Measurements from ENCODE around the gene DNAJC13.
"Not testable (repeated sequence)": the region's sequence is repeated elsewhere in the genome, so short reads cannot be mapped to it uniquely, and the experiment has no call there.

DNAJC13 gene

DNA sequence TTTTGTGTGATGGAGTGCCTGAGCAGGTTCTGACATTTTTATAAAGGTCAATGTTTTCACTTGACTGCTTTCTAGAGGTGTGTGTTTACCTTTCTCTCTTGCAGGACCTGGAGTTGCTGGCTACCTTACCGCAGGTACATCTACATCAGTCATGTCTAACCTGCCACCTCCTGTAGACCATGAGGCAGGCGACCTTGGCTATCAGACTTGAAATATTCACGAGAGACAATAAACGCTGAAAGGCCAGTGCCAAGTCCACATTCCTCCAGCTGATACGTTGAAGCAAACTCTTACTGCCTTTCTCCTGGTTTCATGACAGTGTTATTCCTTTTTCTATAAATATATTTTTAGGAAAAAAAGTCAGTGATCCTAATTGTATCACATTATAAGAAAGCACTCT, 120.8 kb downstream of the DNAJC13 start:
- no peak for DNase-seq (ENCODE audit: low read depth in 2 of 2, low spot score in 1 of 2)

DNA sequence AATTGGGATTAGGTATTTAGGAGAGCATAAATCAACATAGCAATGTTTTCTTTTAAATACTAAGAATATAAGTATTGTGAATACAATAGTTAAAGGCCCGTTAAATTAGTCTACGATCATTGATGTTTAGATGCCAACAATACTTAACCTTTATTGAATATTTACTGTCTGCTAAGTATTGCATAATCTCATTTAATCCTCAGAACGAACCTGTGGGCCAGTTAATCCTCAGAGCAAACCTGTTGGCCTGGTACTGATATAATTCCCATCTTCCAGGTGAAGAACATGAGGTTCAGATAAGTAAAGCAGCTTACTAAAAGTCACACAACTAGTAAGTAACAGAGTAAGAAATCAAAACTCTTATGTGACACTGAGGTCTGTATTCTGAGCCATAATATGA, 122.4 kb downstream of the DNAJC13 start:
- DNase-seq (ENCODE audit: low read depth in 2 of 2, low spot score in 1 of 2), result no peak

DNA sequence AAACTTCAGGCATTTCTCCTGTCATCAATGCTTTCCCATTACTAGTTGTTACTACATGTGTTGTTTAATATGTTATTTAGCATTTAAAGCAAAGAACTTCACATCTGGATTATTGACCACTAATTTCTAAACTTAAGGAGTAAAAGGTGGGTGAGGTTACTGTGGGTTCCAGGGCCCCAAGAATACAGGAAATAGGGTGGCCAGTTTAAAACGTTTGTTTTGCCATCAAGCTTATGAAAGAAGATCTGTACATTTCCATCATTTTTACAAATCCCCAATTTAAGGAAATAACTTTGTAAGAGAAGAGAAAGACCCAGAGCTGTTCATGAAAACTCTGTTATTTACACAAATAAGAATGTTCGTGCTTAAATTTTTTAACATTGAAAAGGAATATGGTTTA, 125.3 kb downstream of the DNAJC13 start:
- DNase-seq (ENCODE audit: low read depth in 2 of 2, low spot score in 1 of 2), result no peak

DNA sequence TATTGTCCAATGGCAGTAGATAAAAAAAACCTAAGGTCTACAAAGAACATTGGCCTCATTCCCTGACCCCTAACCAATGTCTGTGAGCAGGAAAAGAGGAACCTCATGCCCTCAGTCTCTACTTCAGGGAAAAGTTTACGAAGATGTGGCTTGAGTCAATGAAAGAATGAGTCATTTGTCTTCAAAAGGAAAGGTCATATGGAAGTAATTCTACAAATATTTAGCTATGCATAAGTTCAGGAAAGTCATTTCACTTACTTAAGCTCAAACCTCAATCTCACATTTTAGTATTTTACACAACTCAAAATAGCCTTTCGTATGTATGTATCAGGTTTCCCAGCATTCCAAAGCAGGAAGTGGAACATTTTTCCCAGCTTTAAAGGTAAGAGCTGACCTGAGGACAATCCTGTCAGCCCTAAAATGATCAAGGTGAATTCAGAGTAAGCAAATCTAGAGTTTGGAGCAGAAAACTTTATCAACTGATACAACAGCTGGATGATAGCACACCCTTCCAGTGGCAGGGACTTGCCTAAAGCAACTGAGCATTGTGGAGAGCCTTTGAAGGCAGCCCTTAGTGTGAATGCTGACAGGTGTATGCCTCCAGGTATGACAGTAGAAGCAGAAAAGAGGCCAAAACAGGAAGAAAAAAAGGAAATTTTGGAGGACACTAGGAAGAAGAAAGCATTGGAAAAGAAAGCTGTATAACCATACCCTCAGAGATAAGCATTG, 125.9 kb downstream of the DNAJC13 start:
- DNase-seq (ENCODE audit: low read depth in 2 of 2, low spot score in 1 of 2), result no peak

DNA sequence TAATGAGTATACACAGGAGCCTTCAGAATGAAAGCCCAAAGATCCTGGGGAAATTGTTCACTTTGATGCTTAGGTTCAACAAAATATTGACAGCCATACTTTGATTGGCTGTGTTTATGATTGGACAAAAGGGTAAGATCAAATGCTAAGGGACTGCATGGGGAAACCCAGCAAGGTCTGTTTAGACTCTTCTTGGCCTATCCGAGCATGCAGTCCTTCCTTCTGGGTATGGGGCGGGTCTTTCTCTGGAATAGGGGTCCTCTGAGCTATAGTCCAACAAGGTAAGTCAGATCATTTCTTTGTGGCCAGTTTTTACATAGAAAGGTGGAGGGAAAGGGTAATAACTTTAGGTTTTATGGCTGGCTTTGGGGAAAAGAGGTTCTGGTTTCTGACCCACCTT, 126.8 kb downstream of the DNAJC13 start:
- DNase-seq (ENCODE audit: low read depth in 2 of 2, low spot score in 1 of 2), result no peak

DNA sequence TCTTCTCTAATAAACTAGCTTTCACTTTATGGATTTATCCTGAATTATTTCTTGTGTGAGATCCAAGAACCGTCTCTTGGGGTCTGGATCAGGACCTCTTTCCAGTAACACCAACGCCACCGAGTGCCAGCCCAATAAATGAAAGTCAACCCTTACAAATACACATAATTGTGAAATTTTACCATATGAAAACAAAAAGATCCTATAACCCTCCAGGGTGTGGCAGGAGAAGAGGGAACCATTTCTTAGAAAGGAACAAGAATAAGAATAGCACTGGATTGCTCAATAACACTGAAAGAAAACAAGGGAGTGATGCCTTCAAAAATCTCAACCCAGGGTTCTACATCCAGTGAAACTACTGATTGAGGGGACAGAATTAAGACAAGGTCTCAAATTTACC, 128.2 kb downstream of the DNAJC13 start:
- no peak for DNase-seq (ENCODE audit: low read depth in 2 of 2, low spot score in 1 of 2)

DNA sequence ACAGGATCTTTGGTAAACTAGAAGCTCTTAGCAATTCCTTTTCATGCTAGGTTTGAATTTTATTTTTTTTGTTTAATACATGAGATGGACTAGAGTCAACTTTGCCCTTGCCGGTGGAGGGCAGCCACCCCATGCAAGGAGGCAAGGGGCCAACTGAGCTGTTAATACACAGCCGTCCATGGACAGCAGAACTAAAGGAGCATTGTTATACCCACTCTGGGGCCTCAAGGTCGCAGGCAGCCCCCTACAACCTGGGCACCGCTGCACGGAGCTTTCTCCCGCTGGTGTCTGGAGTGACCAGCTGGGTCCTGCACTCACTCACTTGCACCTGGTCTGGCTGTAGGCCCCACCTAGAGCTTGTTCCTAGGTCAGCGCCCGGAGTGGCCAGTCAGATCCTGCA, 131.9 kb downstream of the DNAJC13 start:
- no peak for DNase-seq (ENCODE audit: low read depth in 2 of 2, low spot score in 1 of 2)

DNA sequence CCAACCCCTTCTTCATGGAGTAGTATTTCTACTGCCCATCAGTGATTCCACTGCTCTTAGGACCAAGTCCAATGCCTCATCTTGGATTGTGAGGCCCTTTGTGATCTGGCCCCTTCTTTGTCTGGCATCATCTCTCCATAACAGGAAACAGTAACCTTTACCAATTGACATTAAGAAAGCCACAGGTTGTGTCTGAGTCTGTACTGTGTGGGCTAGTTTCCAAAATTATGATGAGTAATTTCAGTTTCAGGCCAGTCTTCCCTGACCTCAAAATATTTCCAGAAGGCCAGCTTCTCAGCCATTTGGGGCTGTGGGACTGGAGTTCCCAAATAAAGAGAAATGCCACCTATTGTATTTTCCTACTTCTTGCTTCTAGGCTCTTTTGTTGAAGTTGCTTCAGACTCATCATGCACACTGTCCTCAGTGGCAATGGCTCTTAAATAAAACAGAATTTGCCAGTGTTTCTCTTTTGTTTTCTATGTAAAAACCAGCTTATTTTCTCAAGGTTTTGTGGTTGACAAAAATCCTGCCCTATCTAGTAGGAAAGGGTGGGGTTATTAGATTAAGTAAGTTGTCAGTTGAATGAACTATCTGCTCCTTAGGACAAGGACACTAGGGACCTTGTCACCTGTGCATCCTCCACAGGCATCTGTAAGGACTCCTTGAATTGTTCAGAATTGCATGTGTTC, 132.7 kb downstream of the DNAJC13 start:
- DNase-seq (ENCODE audit: low read depth in 2 of 2, low spot score in 1 of 2), result no peak

DNA sequence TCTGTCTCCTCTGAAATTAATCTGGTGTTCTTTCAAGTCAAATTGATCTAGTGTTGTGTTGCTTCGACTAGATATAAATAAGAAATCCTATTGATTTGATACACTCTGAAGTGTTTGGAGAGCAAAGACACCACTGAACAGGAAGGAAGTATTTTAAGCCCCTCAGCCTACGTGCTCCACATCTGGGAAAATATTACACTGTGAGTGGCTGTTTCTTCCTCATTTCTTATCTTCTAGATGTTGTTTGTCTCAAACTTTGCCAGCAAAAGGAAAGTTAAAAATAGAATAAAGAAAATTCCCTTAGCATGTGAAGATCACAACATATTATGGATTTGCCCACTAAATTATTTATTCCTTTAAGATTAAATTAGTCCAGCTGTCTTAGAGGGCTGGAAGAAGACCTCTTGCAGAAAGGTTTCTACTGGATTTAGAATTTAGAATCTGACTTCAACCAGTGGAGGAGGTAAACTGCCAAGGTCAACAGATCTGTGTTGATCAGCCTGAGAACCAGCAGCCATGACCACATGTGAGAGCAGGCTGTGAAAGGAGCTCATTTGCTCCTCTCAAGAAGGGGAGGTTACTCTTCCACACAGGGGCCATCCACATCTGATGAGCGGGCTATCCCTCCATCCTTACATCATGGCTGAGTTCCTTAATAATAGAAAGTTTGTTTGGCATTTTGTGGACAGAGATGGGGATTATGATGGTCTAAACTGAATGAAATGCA, 133.4 kb downstream of the DNAJC13 start:
- DNase-seq (ENCODE audit: low read depth in 2 of 2, low spot score in 1 of 2), result no peak

DNA sequence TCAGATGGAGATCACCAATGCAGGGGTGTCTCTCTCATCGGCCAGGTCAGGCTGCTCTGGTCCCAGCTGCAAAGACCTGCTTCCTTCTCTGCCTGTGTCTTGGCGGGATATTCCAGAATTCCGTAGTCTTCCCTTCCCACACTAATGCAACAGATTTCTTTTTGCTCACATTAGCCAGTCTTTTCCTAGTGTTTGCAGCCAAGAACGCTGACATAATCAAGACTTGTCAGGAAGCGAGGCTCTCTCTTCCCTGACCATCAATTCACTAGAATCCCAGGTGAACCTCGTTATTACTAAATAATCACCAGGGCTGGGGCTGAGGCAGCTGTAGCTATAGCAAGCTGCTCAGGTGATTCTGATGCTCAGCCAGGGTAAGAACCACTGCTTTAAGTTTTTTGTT, 136.5 kb downstream of the DNAJC13 start:
- DNase-seq (ENCODE audit: low read depth in 2 of 2, low spot score in 1 of 2), result no peak

DNA sequence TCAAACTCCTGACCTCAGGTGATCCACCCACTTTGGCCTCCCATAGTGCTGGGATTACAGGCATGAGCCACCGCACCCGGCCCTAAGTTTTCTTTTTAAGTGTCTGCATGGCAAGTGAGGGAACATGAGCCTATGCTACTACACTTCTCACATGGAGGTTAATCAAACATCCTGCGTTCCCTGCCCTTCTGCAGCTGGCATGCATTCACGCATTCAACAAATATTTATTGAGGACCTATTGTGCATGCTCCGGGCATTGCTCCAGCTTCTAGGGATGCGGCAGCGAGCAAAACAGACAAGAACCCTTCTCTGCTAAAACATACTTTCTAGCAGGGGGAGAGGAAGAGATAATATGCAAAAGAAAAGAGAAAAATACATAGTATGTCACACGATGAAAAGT, 137.1 kb downstream of the DNAJC13 start:
- no peak for DNase-seq (ENCODE audit: low read depth in 2 of 2, low spot score in 1 of 2)

DNA sequence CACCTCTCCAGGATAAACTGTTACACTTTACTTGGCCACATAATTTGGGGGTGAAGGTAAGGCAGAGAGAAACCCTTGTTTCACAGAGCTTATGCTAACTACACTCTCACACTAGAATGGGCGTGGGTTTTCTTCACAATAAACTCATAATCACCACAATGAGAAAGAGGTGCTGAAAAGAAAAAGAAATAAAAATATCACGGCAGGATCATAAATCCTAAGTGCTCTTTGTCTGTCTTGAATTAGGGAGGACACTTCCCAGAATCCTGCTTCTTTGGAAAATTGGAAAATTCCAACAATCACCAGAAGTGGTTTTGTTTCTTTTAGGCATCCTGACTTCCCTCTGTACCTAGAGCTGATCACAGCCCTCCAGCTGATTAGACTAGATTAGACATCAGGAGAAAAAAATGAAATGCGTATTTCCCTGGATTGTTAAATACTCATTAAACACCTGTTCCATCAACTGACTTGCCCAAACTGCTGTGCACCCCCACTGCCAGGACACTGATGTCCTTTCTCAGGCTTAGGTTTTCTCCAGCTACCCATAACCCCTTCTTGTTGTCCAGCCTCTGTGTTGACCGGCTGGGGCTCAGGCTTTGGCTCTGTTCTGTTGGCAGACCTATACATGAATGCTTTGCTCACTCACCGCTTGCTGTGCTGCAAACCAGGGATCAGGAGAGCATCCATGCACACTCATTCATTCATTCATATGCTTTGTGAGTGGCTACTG, 138.2 kb downstream of the DNAJC13 start:
- DNase-seq (ENCODE audit: low read depth in 2 of 2, low spot score in 1 of 2), result no peak

DNA sequence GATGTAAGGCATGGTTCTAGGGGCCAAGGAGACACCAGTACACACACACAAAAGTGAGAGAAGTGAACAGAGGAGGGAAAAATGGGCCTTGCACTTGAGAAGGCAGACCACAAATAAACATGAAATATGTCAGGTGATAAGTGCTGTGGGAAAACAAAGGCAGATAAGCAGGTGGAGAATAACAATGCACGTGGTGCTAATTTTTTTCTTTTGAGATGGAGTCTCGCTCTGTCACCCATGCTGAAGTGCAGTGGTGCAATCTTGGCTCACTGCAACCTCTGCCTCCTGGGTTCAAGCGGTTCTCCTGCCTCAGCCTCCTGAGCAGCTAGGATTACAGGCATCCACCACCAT, 138.7 kb downstream of the DNAJC13 start:
- DNase-seq (ENCODE audit: low read depth in 2 of 2, low spot score in 1 of 2), result not testable (repeated sequence)

DNA sequence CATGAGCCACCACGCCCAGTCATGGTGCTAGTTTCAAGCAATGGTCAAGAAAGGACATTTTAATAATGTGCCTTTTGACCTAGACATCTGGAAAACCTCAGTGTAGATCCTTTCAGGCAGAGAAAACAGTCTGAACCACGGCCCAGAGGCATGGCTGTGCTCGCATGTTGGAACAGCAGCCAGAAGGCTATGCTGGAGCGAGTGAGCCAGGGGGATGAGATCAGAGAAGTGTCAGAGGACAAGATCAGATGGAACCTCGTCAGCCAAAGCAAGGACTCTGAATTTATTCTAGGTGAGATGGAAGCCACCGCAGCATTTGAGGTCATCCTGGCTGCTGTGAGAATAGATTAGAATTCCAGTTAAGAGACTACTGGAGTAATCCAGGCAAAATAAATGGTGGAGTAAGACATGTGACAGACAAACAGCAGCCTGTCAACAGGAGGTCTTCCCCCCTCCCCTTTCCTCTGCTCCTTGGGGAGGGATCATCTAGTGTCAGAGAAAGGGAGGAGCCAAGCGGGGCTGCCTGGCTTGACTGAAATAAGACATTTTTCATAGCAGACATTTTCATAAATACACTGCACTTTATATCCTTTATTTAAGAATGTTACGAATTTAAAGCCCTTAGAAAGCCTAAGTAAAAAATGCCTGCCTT, 139.3 kb downstream of the DNAJC13 start:
- no peak for DNase-seq (ENCODE audit: low read depth in 2 of 2, low spot score in 1 of 2)

DNA sequence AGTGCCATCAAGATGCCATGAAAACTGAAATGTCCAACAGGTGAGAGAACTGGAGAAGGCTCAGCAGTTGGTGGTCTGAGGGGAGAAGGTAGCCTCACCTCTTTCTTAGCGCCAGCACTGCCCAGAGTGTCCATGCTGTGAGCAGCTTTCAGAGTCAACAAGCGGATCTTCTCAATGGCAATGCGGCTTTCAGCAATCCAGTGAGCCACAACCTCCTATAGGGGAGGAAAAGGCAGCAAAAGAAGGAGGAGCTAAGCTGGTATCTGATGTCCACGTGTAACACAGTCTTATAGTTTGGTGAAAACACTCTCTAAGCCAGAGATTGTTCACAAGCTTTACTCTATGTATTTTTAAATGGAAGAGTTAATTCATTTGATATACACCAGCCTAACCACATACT, 143.7 kb downstream of the DNAJC13 start:
- DNase-seq (ENCODE audit: low read depth in 2 of 2, low spot score in 1 of 2), result no peak

DNA sequence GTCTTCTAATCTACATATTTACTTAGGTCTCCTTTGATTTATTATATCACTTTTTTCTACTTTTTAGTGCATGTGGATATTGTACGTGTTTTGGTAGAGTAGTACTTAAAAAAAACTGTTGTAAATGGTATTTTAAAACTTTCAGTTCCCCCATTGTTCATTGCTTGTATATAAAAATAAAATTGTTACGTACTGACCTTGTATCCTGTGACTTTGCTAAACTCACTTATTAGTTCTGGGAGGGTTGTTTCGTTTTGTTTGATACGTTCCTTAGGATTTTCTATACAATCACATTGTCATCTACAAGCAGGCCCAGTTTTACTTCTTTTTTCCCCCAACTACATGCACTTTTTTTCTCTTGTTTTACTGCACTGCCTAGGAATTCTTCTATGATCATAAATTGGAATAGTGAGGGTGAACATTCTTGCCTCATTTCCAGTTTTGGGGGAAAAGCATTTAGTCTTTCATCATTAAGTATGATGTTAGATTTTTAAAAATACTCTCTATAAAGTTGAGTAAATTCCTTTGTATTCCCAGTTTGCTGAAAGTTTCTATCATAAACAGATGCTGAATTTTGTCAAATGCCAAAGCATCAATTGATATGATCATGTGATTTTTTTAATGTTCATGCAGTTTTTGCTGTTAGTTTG, 146.2 kb downstream of the DNAJC13 start:
- no peak for DNase-seq (ENCODE audit: low read depth in 2 of 2, low spot score in 1 of 2)

DNA sequence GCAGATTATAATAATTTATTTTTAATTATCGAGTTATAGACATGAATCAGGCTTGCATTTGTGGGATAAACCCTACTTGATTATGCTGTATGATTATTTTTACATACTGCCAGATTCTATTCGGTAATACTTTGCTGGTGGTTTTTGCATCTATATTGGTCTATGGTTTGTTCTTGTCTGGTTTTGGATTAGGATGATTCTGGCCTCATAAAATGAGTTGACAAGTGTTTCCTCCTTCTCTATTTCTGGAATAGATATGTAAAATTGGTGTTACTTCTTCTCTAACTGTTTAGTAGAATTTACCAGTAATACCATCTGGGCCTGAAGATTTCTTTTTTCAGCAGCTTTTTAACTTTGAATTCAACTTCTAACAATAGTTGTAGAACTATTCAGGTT, 146.8 kb downstream of the DNAJC13 start:
- DNase-seq (ENCODE audit: low read depth in 2 of 2, low spot score in 1 of 2), result no peak

DNA sequence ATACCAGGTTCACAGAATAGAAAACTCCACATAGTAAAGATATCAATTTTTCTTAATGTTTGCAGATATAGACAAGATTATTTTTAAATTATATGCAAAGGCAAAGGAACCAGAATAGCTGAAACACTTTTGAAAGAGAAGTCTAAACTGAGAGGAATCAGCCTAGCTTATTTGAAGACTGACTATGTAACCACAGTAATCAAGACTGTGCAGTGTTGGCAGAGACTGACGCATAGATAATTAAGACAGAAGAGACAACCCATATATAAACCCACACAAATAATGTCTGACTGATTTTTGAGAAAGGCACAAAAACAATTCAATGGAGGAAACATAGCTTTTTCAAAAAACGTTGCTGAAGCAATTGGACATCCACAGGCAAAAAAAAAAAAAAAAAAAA, 151.1 kb downstream of the DNAJC13 start:
- DNase-seq (ENCODE audit: low read depth in 2 of 2, low spot score in 1 of 2), result no peak

DNA sequence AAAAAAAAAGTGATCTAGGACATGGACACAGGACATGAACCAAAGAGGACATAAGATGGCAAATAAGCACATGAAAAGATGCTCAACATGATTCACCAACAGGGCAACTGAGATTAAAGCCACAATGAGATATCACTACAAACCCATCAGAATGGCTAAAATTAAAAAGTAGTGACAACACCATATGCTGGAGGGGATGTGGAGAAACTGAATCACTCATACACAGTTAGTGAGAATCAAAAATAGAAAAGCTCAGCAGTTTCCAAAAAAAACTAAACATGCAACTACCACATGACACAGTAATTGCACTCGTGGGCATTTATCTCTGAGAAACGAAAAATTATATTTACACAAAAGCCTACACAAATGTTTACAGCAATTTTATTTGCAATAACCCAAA, 151.9 kb downstream of the DNAJC13 start:
- DNase-seq (ENCODE audit: low read depth in 2 of 2, low spot score in 1 of 2), result no peak

DNA sequence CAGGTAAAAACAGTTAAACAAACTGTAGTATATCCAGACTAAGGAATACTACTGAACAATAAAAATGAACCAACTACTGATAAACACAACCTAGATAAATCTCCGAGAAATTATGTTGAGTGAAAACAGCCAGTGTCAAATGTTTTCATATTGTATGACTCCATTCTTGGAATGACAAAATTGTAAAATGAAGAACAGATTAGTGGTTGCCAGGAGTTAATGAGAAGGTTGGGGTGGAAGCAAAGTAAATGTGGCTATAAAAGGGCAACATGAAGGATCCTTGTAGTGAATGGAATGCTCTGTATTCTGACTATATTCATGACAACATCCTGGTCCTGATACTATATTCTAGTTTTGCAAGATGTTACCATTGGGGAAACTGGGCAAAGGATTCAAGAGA, 152.3 kb downstream of the DNAJC13 start:
- no peak for DNase-seq (ENCODE audit: low read depth in 2 of 2, low spot score in 1 of 2)

DNA sequence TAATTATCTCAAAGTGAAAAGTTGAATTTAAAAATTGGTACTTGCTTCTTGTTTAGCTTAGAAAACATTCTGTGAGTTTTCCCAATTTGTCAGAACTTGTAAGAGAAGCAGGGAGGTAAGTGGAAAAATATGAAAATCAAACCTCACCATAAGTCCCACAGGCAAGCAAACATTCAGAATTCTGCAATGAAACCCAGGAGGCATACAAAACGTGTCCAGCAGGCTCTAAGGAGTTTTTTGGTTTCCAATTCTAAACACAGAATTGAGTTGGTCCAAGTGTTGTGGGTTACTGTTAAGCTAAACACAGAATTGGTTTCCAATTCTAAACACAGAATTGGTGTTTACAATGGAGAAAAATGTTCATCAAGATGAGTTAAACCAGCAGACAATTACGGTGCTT, 152.7 kb downstream of the DNAJC13 start:
- DNase-seq (ENCODE audit: low read depth in 2 of 2, low spot score in 1 of 2), result no peak
